Measurements from ENCODE around the gene CIT. TPM values are rescaled to one million over a fixed set of nuclear protein-coding genes. Genes with fewer than 3 reads are reported as not detected.
"Not testable (repeated sequence)": the region's sequence is repeated elsewhere in the genome, so short reads cannot be mapped to it uniquely, and the experiment has no call there.

The CIT gene
- polyA plus RNA-seq, 1 experiment: 14.5 TPM

- Histone ChIP-seq H3K36me3 (ENCODE audit: control insufficient read depth, insufficient read depth, low read length) (peaks cover 5% of the 10 kb centered on the region), H3K27me3 (ENCODE audit: control insufficient read depth, insufficient read depth, low read length) (no peaks in the 10 kb centered on the region), H3K4me3 (ENCODE audit: low read depth, low read length) (no peak overlapping the region)
- DNase-seq (ENCODE audit: low read depth): no peak
- no peak for TF ChIP-seq CTCF (IDR thresholded peaks at IDR 0.05; ENCODE audit: insufficient read depth, low read depth, low read length)
- POLR2A ChIA-PET: no interaction called here
- CTCF ChIA-PET: interaction anchor here (2.7 kb wide), 1 partner anchor 16 kb away, joined by 12 read pairs; no protein-coding TSS in a partner anchor
These were observed 166.1 kb downstream of the CIT start for GRCh38 chr12:119710965-119711551.

GRCh38 chr12:119710374-119710964 is 166.7 kb downstream of the CIT start:
- Histone ChIP-seq H3K27me3 (ENCODE audit: control insufficient read depth, insufficient read depth, low read length) (no peaks in the 10 kb centered on the region), H3K36me3 (ENCODE audit: control insufficient read depth, insufficient read depth, low read length) (peaks cover 5% of the 10 kb centered on the region), H3K4me3 (ENCODE audit: low read depth, low read length) (no peak overlapping the region)
- DNase-seq (ENCODE audit: low read depth): no peak
- TF ChIP-seq CTCF (IDR thresholded peaks at IDR 0.05; ENCODE audit: insufficient read depth, low read depth, low read length): no peak
- ChIA-PET CTCF (interaction anchor here (1.1 to 2.7 kb wide), 2 partner anchors 15 to 193 kb away, joined by 3 to 12 read pairs; no protein-coding TSS in a partner anchor), POLR2A (no interaction called here)

GRCh38 chr12:119706427-119706826 is 170.7 kb downstream of the CIT start:
- H3K36me3 ChIP-seq (ENCODE audit: control insufficient read depth, insufficient read depth, low read length); DNase-seq (ENCODE audit: low read depth); CTCF ChIA-PET; H3K4me3 ChIP-seq (ENCODE audit: low read depth, low read length); POLR2A ChIA-PET; H3K27me3 ChIP-seq (ENCODE audit: control insufficient read depth, insufficient read depth, low read length): not testable (repeated sequence)

GRCh38 chr12:119705182-119705581 is 171.9 kb downstream of the CIT start:
- DNase-seq (ENCODE audit: low read depth): no peak
- Histone ChIP-seq H3K36me3 (ENCODE audit: control insufficient read depth, insufficient read depth, low read length) (no peaks in the 10 kb centered on the region), H3K27me3 (ENCODE audit: control insufficient read depth, insufficient read depth, low read length) (no peaks in the 10 kb centered on the region), H3K4me3 (ENCODE audit: low read depth, low read length) (no peak overlapping the region)
- ChIA-PET POLR2A (no interaction called here), CTCF (interaction anchor here (0.9 kb wide), 1 partner anchor 37 kb away, joined by 4 read pairs; the partner anchor contains the start of gene PRKAB1)
- no peak for TF ChIP-seq CTCF (IDR thresholded peaks at IDR 0.05; ENCODE audit: insufficient read depth, low read depth, low read length)

GRCh38 chr12:119704065-119704747 is 172.9 kb downstream of the CIT start:
- no peak for TF ChIP-seq CTCF (IDR thresholded peaks at IDR 0.05; ENCODE audit: insufficient read depth, low read depth, low read length)
- ChIA-PET POLR2A (interaction anchor here (0.6 kb wide), 1 partner anchor 13 kb away, joined by 22 read pairs; no protein-coding TSS in a partner anchor), CTCF (interaction anchor here (1.0 kb wide), 1 partner anchor 9 kb away, joined by 3 read pairs; no protein-coding TSS in a partner anchor)
- H3K36me3 ChIP-seq (ENCODE audit: control insufficient read depth, insufficient read depth, low read length): no peaks in the 10 kb centered on the region
- no peak for DNase-seq (ENCODE audit: low read depth)
- no peaks in the 10 kb centered on the region for H3K27me3 ChIP-seq (ENCODE audit: control insufficient read depth, insufficient read depth, low read length)
- H3K4me3 ChIP-seq (ENCODE audit: low read depth, low read length): no peak overlapping the region

Data from BJ (cell line).